HG03469 (cell line): ENCODE measurements around the gene MPPE1.
"Not testable (repeated sequence)": the region's sequence is repeated elsewhere in the genome, so short reads cannot be mapped to it uniquely, and the experiment has no call there.

Experiments used
- ATAC-seq: cut with Tn5 transposase; IDR thresholded peaks from one replicate; pipeline ENCODE4 v1.9.1; 2021; ENCODE audit warnings: mild to moderate bottlenecking, moderate library complexity, moderate number of reproducible peaks; ENCODE audit not compliant: unreplicated experiment

Gene MPPE1

GRCh38 chr18:11908182-11909060 is at the start of gene MPPE1:
Gene MPPE1, minus strand, starts transcription at chr18:11908317. Its CDS starts 11,053 bp downstream, at chr18:11897264.
- peak; percentile 76 for ATAC-seq

GRCh38 chr18:11957636-11958035 is 49.5 kb upstream of the MPPE1 start:
- ATAC-seq = no peak

- ATAC-seq = no peak
Measured at GRCh38 chr18:11956371-11957308, 48.5 kb upstream of the MPPE1 start.

GRCh38 chr18:11955239-11956029 is 47.3 kb upstream of the MPPE1 start:
- ATAC-seq = no peak

- no peak for ATAC-seq
Measured at GRCh38 chr18:11953113-11953512, 45.0 kb upstream of the MPPE1 start.

- no peak for ATAC-seq
Measured at GRCh38 chr18:11951390-11951851, 43.3 kb upstream of the MPPE1 start.

- no peak for ATAC-seq
Measured at GRCh38 chr18:11950824-11951223, 42.7 kb upstream of the MPPE1 start.

- ATAC-seq = no peak
Measured at GRCh38 chr18:11948852-11949523, 40.9 kb upstream of the MPPE1 start.

- peak; percentile 85 for ATAC-seq
Measured at GRCh38 chr18:11947214-11948191, 39.4 kb upstream of the MPPE1 start.

GRCh38 chr18:11946756-11947155 is 38.6 kb upstream of the MPPE1 start:
- no peak for ATAC-seq

GRCh38 chr18:11945834-11946659 is 37.9 kb upstream of the MPPE1 start:
- not testable (repeated sequence) for ATAC-seq

GRCh38 chr18:11944786-11945185 is 36.7 kb upstream of the MPPE1 start:
- no peak for ATAC-seq

GRCh38 chr18:11944252-11944651 is 36.1 kb upstream of the MPPE1 start:
- no peak for ATAC-seq

- ATAC-seq = no peak
Measured at GRCh38 chr18:11943551-11943950, 35.4 kb upstream of the MPPE1 start.

GRCh38 chr18:11940956-11941355 is 32.8 kb upstream of the MPPE1 start:
- ATAC-seq = no peak

GRCh38 chr18:11937874-11938478 is 29.9 kb upstream of the MPPE1 start:
- ATAC-seq = no peak

- no peak for ATAC-seq
Measured at GRCh38 chr18:11932393-11932792, 24.3 kb upstream of the MPPE1 start.

GRCh38 chr18:11927497-11927896 is 19.4 kb upstream of the MPPE1 start:
- ATAC-seq = no peak
